ENCODE data around the gene PMM1. TPM values are rescaled to one million over a fixed set of nuclear protein-coding genes. Genes with fewer than 3 reads are reported as not detected.

Gene PMM1
- polyA plus RNA-seq, 2 of the 4 experiments (the other 2 are of a cell fraction): 23.5 to 28.7 TPM

DNA sequence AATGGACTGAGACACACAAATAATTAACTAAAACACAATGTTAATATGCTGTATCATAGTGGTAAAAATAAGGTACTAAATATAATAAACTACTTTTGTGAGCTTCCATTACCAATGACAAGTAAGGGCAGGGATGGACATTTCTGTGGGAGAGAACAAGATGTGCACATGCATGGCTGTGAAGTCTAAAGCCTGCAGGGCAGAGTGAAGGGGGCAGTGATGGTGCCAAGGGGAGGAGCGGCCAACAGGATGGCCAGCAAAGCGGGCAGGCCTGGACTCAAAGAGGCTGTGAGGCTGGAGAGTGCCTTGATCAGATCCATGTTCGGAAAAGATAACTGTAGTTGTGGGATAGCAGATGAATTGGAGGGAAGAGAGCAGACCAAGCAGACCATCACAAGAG, 18.7 kb upstream of the PMM1 start:
- Histone ChIP-seq H3K27ac (no peak overlapping the region), H3K9me3 (no peaks in the 10 kb centered on the region), H3K4me1 (no peaks in the 10 kb centered on the region), H3K4me3 (no peak overlapping the region), H3K4me2 (no peak overlapping the region)
- FAIRE-seq: no peak
- ChIA-PET CTCF (interaction anchor here (8.6 kb wide), 1 partner anchor 10 kb away, joined by 46 read pairs; no protein-coding TSS in a partner anchor), POLR2A (no interaction called here)
- DNase-seq (ENCODE audit: low read depth in 1 of 2, low spot score in 1 of 2): no peak
- no peak for ATAC-seq
- TF ChIP-seq ESRRA (IDR thresholded peaks at IDR 0.05; ENCODE audit: borderline replicate concordance, low read length): no peak
- TF ChIP-seq, protein P1, sequence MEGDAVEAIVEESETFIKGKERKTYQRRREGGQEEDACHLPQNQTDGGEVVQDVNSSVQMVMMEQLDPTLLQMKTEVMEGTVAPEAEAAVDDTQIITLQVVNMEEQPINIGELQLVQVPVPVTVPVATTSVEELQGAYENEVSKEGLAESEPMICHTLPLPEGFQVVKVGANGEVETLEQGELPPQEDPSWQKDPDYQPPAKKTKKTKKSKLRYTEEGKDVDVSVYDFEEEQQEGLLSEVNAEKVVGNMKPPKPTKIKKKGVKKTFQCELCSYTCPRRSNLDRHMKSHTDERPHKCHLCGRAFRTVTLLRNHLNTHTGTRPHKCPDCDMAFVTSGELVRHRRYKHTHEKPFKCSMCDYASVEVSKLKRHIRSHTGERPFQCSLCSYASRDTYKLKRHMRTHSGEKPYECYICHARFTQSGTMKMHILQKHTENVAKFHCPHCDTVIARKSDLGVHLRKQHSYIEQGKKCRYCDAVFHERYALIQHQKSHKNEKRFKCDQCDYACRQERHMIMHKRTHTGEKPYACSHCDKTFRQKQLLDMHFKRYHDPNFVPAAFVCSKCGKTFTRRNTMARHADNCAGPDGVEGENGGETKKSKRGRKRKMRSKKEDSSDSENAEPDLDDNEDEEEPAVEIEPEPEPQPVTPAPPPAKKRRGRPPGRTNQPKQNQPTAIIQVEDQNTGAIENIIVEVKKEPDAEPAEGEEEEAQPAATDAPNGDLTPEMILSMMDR (IDR thresholded peaks at IDR 0.05): no peak
- no peak for TF ChIP-seq SREBF2 (IDR thresholded peaks at IDR 0.05)
- no peak for TF ChIP-seq TP53 (CRISPR knock-in tag; IDR thresholded peaks at IDR 0.05)
- no peak for TF ChIP-seq GATA3 (IDR thresholded peaks at IDR 0.05; ENCODE audit: borderline replicate concordance)
- no peak for TF ChIP-seq MYC (IDR thresholded peaks at IDR 0.05; ENCODE audit: borderline replicate concordance, low read length)
- TF ChIP-seq ZSCAN20 (CRISPR knock-in tag; IDR thresholded peaks at IDR 0.05): no peak
- TF ChIP-seq HES2 (IDR thresholded peaks at IDR 0.05): no peak
- no peak for TF ChIP-seq CEBPB (IDR thresholded peaks at IDR 0.05)
- no peak for TF ChIP-seq CHD4 (IDR thresholded peaks at IDR 0.05; ENCODE audit: borderline replicate concordance)
- TF ChIP-seq, protein P2, sequence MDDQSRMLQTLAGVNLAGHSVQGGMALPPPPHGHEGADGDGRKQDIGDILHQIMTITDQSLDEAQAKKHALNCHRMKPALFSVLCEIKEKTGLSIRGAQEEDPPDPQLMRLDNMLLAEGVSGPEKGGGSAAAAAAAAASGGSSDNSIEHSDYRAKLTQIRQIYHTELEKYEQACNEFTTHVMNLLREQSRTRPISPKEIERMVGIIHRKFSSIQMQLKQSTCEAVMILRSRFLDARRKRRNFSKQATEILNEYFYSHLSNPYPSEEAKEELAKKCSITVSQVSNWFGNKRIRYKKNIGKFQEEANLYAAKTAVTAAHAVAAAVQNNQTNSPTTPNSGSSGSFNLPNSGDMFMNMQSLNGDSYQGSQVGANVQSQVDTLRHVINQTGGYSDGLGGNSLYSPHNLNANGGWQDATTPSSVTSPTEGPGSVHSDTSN (IDR thresholded peaks at IDR 0.05): no peak
- no peak for TF ChIP-seq HEYL (CRISPR knock-in tag; IDR thresholded peaks at IDR 0.05)
- 100% methylated on average over 3 of the region's 3 CpGs for WGBS (ENCODE audit: missing lambda C conversion rate)

GRCh38 chr22:41603873-41604332, 14.3 kb upstream of the PMM1 start:
- no peaks in the 10 kb centered on the region for H3K9me3 ChIP-seq
- H3K27ac ChIP-seq: no peak overlapping the region
- FAIRE-seq: no peak
- 93% methylated on average over 4 of the region's 4 CpGs for WGBS (ENCODE audit: missing lambda C conversion rate)
- H3K4me2 ChIP-seq: no peak overlapping the region
- CTCF ChIA-PET: interaction anchor here (0.7 kb wide), 1 partner anchor 57 kb away, joined by 3 read pairs; no protein-coding TSS in a partner anchor
- no peak for DNase-seq (ENCODE audit: low read depth in 1 of 2, low spot score in 1 of 2)
- H3K4me1 ChIP-seq: peaks cover 8% of the 10 kb centered on the region; the same call in 1 of the 3 replicates
- POLR2A ChIA-PET: interaction anchor here (0.7 to 2.8 kb wide), 3 partner anchors 14 to 61 kb away, joined by 3 to 14 read pairs (median 5); partner anchors contain the start of gene PMM1
- TF ChIP-seq MAFK (IDR thresholded peaks at IDR 0.05; ENCODE audit: partially characterized antibody) (no peak), EP300 (IDR thresholded peaks at IDR 0.05) (no peak), TFCP2L1 (CRISPR knock-in tag; IDR thresholded peaks at IDR 0.05) (no peak), JUNB (IDR thresholded peaks at IDR 0.05) (no peak), CHD2 (IDR thresholded peaks at IDR 0.05; ENCODE audit: low read length, partially characterized antibody) (no peak), CBX8 (IDR thresholded peaks at IDR 0.05) (no peak), SREBF2 (IDR thresholded peaks at IDR 0.05) (no peak), POLR2A (IDR thresholded peaks at IDR 0.05; ENCODE audit: low read length) (no peak), REST (IDR thresholded peaks at IDR 0.05) (no peak)
- no peak overlapping the region for H3K4me3 ChIP-seq
- no peak for ATAC-seq
